ENCODE results near the gene ZBTB7A.

DNA sequence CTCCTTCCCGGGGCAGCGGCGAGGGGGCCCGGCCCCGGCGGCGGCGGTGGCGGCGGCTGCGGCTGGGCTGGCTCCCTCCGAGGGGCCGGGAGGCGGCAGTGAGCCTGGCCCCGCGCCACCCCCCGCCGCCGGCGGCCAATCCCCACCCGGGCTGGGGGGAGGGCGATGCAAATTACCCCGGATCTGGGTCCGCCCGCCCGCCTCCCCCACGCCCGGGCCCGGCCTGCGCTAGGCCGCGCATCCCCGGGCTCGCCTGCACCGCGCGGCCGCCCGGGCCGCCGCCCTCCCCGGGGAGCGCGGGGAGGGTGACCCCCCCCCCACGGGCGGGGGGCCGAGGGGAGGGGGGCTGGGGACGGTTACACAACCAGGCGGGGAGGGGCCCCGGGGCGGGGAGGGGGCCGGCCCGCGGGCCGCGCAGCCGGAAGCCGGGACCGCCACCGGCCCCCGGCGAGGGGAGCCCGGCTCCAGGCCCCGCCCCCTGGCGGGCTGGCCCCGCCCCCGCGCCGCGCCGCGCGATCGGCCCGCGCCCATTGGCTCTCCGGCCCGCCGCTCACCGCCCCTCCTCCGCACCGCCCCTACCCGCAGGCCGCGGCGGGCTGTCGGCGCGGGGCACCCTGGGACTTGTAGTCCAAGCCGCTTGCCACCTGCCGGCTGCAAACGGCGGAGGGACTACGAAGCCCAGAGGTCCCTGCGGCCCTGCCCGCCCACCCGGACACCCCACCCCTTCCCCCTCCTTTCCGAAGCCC lies 1.1 kb downstream of the ZBTB7A start:
- TF ChIP-seq, protein P1, sequence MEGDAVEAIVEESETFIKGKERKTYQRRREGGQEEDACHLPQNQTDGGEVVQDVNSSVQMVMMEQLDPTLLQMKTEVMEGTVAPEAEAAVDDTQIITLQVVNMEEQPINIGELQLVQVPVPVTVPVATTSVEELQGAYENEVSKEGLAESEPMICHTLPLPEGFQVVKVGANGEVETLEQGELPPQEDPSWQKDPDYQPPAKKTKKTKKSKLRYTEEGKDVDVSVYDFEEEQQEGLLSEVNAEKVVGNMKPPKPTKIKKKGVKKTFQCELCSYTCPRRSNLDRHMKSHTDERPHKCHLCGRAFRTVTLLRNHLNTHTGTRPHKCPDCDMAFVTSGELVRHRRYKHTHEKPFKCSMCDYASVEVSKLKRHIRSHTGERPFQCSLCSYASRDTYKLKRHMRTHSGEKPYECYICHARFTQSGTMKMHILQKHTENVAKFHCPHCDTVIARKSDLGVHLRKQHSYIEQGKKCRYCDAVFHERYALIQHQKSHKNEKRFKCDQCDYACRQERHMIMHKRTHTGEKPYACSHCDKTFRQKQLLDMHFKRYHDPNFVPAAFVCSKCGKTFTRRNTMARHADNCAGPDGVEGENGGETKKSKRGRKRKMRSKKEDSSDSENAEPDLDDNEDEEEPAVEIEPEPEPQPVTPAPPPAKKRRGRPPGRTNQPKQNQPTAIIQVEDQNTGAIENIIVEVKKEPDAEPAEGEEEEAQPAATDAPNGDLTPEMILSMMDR (IDR thresholded peaks at IDR 0.05), result peak in 3 of 4 experiments; percentile 12 to 72 (median 25)
- TF ChIP-seq POLR2A (IDR thresholded peaks at IDR 0.05), result no peak
- TF ChIP-seq POLR2AphosphoS5 (IDR thresholded peaks at IDR 0.05), result peak; percentile 70
